Spleen (tissue), 7 donors: Measurements from ENCODE around the gene ZNF692.

ENCODE experiments used
- POLR2A ChIP-seq, 3 donors: fragments of 450-650 bp; IDR thresholded peaks; one replicate each; pipeline ENCODE4 v1.5.1; 2017; ENCODE audit warnings: antibody characterized with exemption in 3 of 3, mild to moderate bottlenecking in 1 of 3
- POLR2AphosphoS5 ChIP-seq, 3 donors: sonication (generic); formaldehyde crosslinking; IDR thresholded peaks; one replicate each; pipeline ENCODE4 v1.5.1; 2017; ENCODE audit warnings: antibody characterized with exemption in 3 of 3
- TF ChIP-seq, protein P1 (sequence below), 11 experiments: fragments of 200-600 bp in 7 of 11; fragments of 450-650 bp in 4 of 11; sonication (generic) in 4 of 11; IDR thresholded peaks in 8 of 11; conservative IDR thresholded peaks in 3 of 11; 1 replicate in 7 of 11; 2 replicates in 4 of 11; pipeline versions ENCODE4 v1.4.0 to v1.8.0; 2016 to 2021; ENCODE audit warnings: antibody characterized with exemption in 11 of 11, inconsistent platforms in 4 of 11, mild to moderate bottlenecking in 1 of 11
- donor health status: DM: no; HTN: no; CAD: no; lungs with moderate emphysema.
- donor health status: DM: no; HTN: no; CAD: no.
- donor health status: DM: no; HTN: no; CAD: no.

GRCh38 chr1:248842781-248843331, 16.0 kb downstream of the ZNF692 start:
- TF ChIP-seq POLR2A (IDR thresholded peaks at IDR 0.05) (no peak), POLR2AphosphoS5 (IDR thresholded peaks at IDR 0.05) (no peak)
- TF ChIP-seq, protein P1, sequence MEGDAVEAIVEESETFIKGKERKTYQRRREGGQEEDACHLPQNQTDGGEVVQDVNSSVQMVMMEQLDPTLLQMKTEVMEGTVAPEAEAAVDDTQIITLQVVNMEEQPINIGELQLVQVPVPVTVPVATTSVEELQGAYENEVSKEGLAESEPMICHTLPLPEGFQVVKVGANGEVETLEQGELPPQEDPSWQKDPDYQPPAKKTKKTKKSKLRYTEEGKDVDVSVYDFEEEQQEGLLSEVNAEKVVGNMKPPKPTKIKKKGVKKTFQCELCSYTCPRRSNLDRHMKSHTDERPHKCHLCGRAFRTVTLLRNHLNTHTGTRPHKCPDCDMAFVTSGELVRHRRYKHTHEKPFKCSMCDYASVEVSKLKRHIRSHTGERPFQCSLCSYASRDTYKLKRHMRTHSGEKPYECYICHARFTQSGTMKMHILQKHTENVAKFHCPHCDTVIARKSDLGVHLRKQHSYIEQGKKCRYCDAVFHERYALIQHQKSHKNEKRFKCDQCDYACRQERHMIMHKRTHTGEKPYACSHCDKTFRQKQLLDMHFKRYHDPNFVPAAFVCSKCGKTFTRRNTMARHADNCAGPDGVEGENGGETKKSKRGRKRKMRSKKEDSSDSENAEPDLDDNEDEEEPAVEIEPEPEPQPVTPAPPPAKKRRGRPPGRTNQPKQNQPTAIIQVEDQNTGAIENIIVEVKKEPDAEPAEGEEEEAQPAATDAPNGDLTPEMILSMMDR (IDR thresholded peaks at IDR 0.05 in 8 of 11, conservative IDR thresholded peaks at IDR 0.05 in 3 of 11), result no peak
